Endothelial cell of umbilical vein (primary cell): ENCODE measurements around the gene TNIP3. TPM values are rescaled to one million over a fixed set of nuclear protein-coding genes. Genes with fewer than 3 reads are reported as not detected.

Source experiments
- BruUV-seq: library from RNA; stranded (reverse); fragments of 400-500 nt; replicated peaks from 2 replicates; lab custom pipeline; 2021; lab: Mats Ljungman, UMichigan
- CTCF ChIA-PET: fragments of 300-600, 350-600 bp; sonication (Branson Sonifier 250); formaldehyde crosslinking; loops from one replicate; lab custom pipeline; 2021; ENCODE audit warnings: antibody characterized with exemption, inconsistent platforms; lab: Charles Lee
- POLR2A ChIA-PET: fragments of 300-600, 350-600 bp; sonication (Branson Sonifier 250); formaldehyde crosslinking; loops from one replicate; lab custom pipeline; 2021; ENCODE audit warnings: antibody characterized with exemption, inconsistent platforms; lab: Charles Lee
- DNase-seq: peaks from one replicate; pipeline ENCODE4 v3.0.0-alpha.2; 2011; ENCODE audit warnings: low read depth, low spot score
- FAIRE-seq: peaks from 2 replicates; lab custom pipeline; 2011; peaks lifted over from hg19 to GRCh38; lab: Jason Lieb, UNC
- H2AFZ ChIP-seq: 2 replicates; pipeline ENCODE4 v1.6.0; 2012; ENCODE audit warnings: low read depth, low read length, control low read depth, inconsistent platforms
- H3K27ac ChIP-seq: 2 replicates; pipeline ENCODE4 v1.5.1; 2011; ENCODE audit warnings: low read depth, mild to moderate bottlenecking, control low read depth, low read length, moderate library complexity; ENCODE audit not compliant: insufficient read depth
- H3K27me3 ChIP-seq, 2 experiments: 2 replicates each; pipeline versions ENCODE4 v1.6.0 to v1.6.1; 2011; ENCODE audit warnings: low read length in 2 of 2, mixed read lengths in 1 of 2; ENCODE audit not compliant: control insufficient read depth in 2 of 2, insufficient read depth in 2 of 2
- H3K36me3 ChIP-seq, 2 experiments: 2 replicates in 1 of 2; 3 replicates in 1 of 2; pipeline ENCODE4 v1.5.1; 2011; ENCODE audit warnings: low read length in 2 of 2, mild to moderate bottlenecking in 1 of 2, moderate library complexity in 1 of 2; ENCODE audit not compliant: control insufficient read depth in 2 of 2, insufficient read depth in 2 of 2; ENCODE audit errors: extremely low read depth in 1 of 2
- H3K4me1 ChIP-seq: 3 replicates; pipeline ENCODE4 v1.5.1; 2011; ENCODE audit warnings: mild to moderate bottlenecking, low read length; ENCODE audit not compliant: control insufficient read depth, insufficient read depth; ENCODE audit errors: extremely low read depth
- H3K4me2 ChIP-seq: 2 replicates; pipeline ENCODE4 v1.6.1; 2011; ENCODE audit warnings: low read length, control low read depth, mixed read lengths; ENCODE audit not compliant: insufficient read depth
- H3K4me3 ChIP-seq, 3 experiments: fragments of 200-600 bp in 1 of 3; sonication (generic), shearing (Covaris generic) in 1 of 3; replicated peaks in 1 of 3; 2 replicates each; pipeline ENCODE4 v1.5.1; 2011 to 2016; ENCODE audit warnings: control low read depth in 3 of 3, low read length in 3 of 3, mild to moderate bottlenecking in 2 of 3, inconsistent platforms in 1 of 3, low read depth in 1 of 3, moderate library complexity in 1 of 3; ENCODE audit not compliant: insufficient read depth in 1 of 3
- H3K79me2 ChIP-seq: 2 replicates; pipeline ENCODE4 v1.6.0; 2012; ENCODE audit warnings: low read length, inconsistent platforms; ENCODE audit not compliant: control insufficient read depth, insufficient read depth
- H3K9ac ChIP-seq: replicated peaks from 2 replicates; pipeline ENCODE3; 2011; ENCODE audit warnings: low read length, control low read depth; ENCODE audit not compliant: insufficient read depth; ENCODE audit errors: extremely low read depth
- H3K9me1 ChIP-seq: replicated peaks from 3 replicates; pipeline ENCODE4 v1.6.0; 2011; ENCODE audit warnings: mild to moderate bottlenecking, low read length; ENCODE audit not compliant: control insufficient read depth, insufficient read depth; ENCODE audit errors: extremely low read depth
- H3K9me3 ChIP-seq: replicated peaks from 2 replicates; pipeline ENCODE4 v1.5.1; 2012; ENCODE audit warnings: low read length, inconsistent platforms; ENCODE audit not compliant: control insufficient read depth, insufficient read depth
- H4K20me1 ChIP-seq: replicated peaks from 2 replicates; pipeline ENCODE3; 2011; ENCODE audit warnings: mild to moderate bottlenecking, low read length; ENCODE audit not compliant: control insufficient read depth, insufficient read depth; ENCODE audit errors: extremely low read depth
- CTCF ChIP-seq, 2 donors: IDR thresholded peaks; 1 replicate in 1 of 2; 2 replicates in 1 of 2; pipeline ENCODE4 v1.5.1; 2011; ENCODE audit warnings: low read length in 2 of 2, mild to moderate bottlenecking in 2 of 2, moderate library complexity in 2 of 2, control low read depth in 1 of 2, inconsistent platforms in 1 of 2, low read depth in 1 of 2; ENCODE audit not compliant: insufficient read depth in 1 of 2; ENCODE audit errors: extremely low read depth in 1 of 2
- EZH2 ChIP-seq: IDR thresholded peaks from 2 replicates; pipeline ENCODE4 v1.6.1; 2012; ENCODE audit warnings: borderline replicate concordance, low read depth, mild to moderate bottlenecking, moderate library complexity, low read length, inconsistent platforms; ENCODE audit not compliant: severe bottlenecking
- FOS ChIP-seq: IDR thresholded peaks from 2 replicates; pipeline ENCODE4 v1.6.1; 2011; ENCODE audit warnings: mild to moderate bottlenecking, low read length, moderate library complexity, borderline replicate concordance; ENCODE audit not compliant: insufficient read depth
- GATA2 ChIP-seq: IDR thresholded peaks from 2 replicates; pipeline ENCODE4 v1.7.0; 2011; ENCODE audit warnings: low read depth, mild to moderate bottlenecking, moderate library complexity, mixed read lengths, low read length; ENCODE audit not compliant: insufficient read length, insufficient read depth
- JUN ChIP-seq: IDR thresholded peaks from 2 replicates; pipeline ENCODE4 v1.6.1; 2011; ENCODE audit warnings: borderline replicate concordance, low read depth; ENCODE audit not compliant: insufficient read length, insufficient read depth
- MAX ChIP-seq: IDR thresholded peaks from 2 replicates; pipeline ENCODE4 v1.6.1; 2011; ENCODE audit not compliant: insufficient read depth, insufficient read length
- MYC ChIP-seq: IDR thresholded peaks from one replicate; pipeline ENCODE4 v1.6.1; 2011; ENCODE audit warnings: mild to moderate bottlenecking, low read depth, low read length
- POLR2A ChIP-seq: IDR thresholded peaks from 2 replicates; pipeline ENCODE4 v1.6.1; 2012; ENCODE audit warnings: low read depth, mild to moderate bottlenecking, control low read depth, low read length
- POLR2AphosphoS5 ChIP-seq: IDR thresholded peaks from 2 replicates; pipeline ENCODE4 v1.6.1; 2012; ENCODE audit warnings: low read depth, mild to moderate bottlenecking, control low read depth, low read length, moderate library complexity; ENCODE audit not compliant: insufficient read depth
- dilution Hi-C: fragments of 300-500 bp; cut with MboI; formaldehyde crosslinking; loops from one replicate; pipeline ENCODE4 v1.15.0; 2019; ENCODE audit warnings: low sequenced_read_pairs; ENCODE audit not compliant: extremely low pct_ligation_motif_present
- intact Hi-C: fragments of 100-400 bp; cut with micrococcal nuclease; formaldehyde crosslinking; loops from one replicate; pipeline ENCODE4 v1.10.0; 2022
- polyA plus RNA-seq, 4 experiments: library from polyadenylated mRNA; depleted of rRNA in 3 of 4; stranded (reverse) in 3 of 4; unstranded in 1 of 4; fragments of >200 nt; gene quantifications; 2 replicates each; pipeline versions ENCODE4 v1.2.1 to v1.2.3, GENCODE V29; 2011 to 2012; ENCODE audit warnings: missing spikeins in 1 of 4
- total RNA-seq: library from RNA; stranded (reverse); gene quantifications from 2 replicates; pipeline ENCODE4 v1.2.3, GENCODE V29; 2021

TNIP3 gene
- total and polyA plus RNA-seq, 2 donors (not counting 3 experiments of a cell fraction or from before 2014, with no cell fraction given), result not detected

GRCh38 chr4:121093261-121093660 lies 70.9 kb downstream of the TNIP3 start:
- Histone ChIP-seq H3K4me1 (no peaks in the 10 kb centered on the region), H3K9me1 (no peaks in the 10 kb centered on the region), H4K20me1 (no peaks in the 10 kb centered on the region), H3K79me2 (no peaks in the 10 kb centered on the region), H3K4me3 (no peak overlapping the region), H3K27ac (no peak overlapping the region), H3K9ac (no peak overlapping the region), H3K27me3 (no peaks in the 10 kb centered on the region), H3K36me3 (no peaks in the 10 kb centered on the region), H3K9me3 (no peaks in the 10 kb centered on the region), H2AFZ (no peak overlapping the region), H3K4me2 (no peak overlapping the region)
- FAIRE-seq, result no peak
- dilution Hi-C loops (no loop called here), intact Hi-C loops (no loop called here)
- TF ChIP-seq POLR2AphosphoS5 (no peak), MAX (no peak), MYC (no peak), CTCF (IDR thresholded peaks at IDR 0.05; ENCODE audit: extremely low read depth in 1 of 2, insufficient read depth in 1 of 2, low read depth in 1 of 2, low read length in 2 of 2) (no peak), GATA2 (no peak), JUN (no peak), POLR2A (no peak), EZH2 (no peak), FOS (no peak)
- no TSS peak for BruUV-seq
- CTCF ChIA-PET, result interaction anchor here (1.6 kb wide), 1 partner anchor 938 kb away, joined by 5 read pairs; no protein-coding TSS in a partner anchor
- DNase-seq, result no peak
- POLR2A ChIA-PET, result no interaction called here
